NCI-H2029 (cell line): ENCODE data around the gene COL16A1.

ENCODE experiments used
- DNase-seq: peaks from one replicate; lab custom pipeline; 2025; lab: John Stamatoyannopoulos, UW

The COL16A1 gene

GRCh38 chr1:31663622-31664452, 40.0 kb downstream of the COL16A1 start:
- DNase-seq: no peak

GRCh38 chr1:31662463-31662862, 41.4 kb downstream of the COL16A1 start:
- no peak for DNase-seq

DNA sequence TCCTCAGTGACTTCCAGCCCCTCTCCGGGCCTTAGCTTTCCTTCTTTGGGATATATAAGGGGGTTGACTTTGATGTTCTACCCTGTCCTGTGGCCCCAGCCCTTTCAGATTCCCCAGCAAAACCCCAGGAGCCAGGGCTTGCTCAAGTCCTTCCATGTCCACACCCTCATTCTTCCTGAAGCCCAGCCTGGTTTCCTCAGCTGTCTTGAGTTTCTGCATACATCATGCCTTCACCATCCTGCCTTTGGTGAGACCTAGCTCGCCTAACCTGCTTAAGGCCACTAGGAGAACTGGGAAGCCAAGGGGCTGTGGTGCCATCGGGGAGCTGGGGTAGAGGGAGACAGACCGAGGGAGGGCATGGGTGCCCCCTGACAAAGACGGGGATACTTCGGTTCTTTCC, 42.0 kb downstream of the COL16A1 start:
- DNase-seq: no peak

GRCh38 chr1:31660871-31661455, 42.9 kb downstream of the COL16A1 start:
- no peak for DNase-seq

GRCh38 chr1:31659889-31660288, 43.9 kb downstream of the COL16A1 start:
- DNase-seq: no peak

DNA sequence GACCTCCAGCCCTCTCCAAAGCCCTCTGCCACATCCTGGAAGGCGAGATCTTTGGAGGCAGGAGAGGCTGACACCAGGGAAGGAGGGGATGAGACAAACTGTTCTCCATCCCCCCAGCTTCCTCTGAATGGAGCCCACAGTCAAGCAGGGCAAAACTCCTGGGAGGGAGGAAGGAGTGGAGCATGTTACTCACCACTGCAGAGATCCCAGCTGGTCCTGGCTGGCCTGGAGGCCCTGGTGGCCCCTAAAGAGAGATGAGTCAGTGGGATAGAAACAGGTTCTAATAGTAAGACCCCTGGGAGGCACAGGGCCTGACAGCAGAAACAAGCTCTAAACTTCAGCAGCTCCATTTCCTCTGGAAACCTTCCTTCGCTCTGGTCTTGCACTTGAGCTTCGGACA, 45.1 kb downstream of the COL16A1 start:
- no peak for DNase-seq

- no peak for DNase-seq
These were observed 45.8 kb downstream of the COL16A1 start for GRCh38 chr1:31657972-31658510.

DNA sequence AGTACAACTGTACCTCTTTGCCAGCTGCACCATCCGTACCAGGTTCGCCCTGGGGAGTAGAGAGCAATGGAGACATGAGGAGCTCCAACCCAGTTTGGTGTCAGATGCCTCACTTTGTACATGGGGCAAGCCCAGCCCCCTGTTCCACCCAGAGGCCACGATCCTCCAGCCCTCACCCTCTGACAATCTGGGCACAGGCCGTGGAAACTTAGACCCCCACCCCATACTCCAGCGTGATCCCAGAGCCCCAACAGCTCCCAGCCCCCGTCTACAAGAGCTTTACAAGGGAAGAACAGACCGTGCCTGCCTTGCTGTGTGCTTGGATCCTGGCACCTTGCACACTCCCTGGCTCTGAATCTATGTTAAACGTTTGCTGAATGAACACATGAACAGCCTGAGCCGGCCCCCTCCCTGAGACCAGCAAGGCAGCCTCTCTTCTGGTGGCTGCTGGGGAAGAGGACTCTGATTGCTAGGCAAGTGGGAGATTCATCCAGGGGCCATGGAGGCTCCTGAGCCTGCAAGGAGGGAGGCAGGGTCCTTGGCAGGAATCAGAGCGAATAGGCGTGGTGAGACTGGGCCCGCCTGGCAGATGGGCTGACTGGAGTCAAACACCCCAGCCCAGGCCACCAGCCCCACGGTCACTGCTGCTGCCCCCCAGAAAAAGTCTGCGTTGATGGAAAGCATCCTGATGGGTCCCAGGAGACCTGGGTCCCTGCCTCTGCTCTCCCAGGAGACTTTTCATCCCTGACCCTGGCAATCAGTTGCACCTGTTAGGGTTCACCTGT, 46.6 kb downstream of the COL16A1 start:
- DNase-seq: no peak

DNA sequence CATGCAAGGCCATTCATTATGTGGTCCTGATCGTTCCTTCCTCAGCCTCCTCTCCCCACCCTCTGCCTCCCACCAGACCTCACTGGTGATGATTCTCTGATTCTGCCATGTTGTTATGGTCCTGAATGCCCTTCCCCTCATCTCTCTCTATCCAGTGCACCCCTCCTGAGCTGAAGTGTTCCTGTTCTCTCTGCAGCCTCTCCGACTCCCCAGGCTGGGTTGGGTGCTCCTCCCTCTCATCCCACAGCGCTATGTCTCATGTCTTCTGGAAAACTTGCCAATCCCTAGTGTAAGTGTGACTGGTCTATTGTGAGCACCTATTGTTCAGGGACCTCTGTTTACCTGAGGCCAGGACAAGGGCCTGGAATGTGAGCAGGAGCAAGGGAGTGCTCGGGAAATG, 48.1 kb downstream of the COL16A1 start:
- no peak for DNase-seq

GRCh38 chr1:31655104-31655503, 48.7 kb downstream of the COL16A1 start:
- no peak for DNase-seq

DNA sequence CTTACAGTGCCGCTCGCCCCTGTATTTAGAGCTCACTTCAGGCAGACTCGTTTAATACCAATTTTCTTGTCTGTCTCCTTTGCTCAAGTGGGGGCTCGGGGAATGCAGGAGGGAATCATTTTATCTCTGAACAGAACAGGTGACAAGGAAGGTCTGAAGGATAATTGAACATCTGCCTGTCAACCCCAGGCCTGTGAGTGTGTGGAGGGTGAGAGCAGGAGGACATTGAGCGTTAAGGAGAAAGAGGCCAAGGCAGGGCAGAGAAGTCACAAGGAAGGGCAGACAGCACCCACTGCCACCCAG, 49.4 kb downstream of the COL16A1 start:
- no peak for DNase-seq

DNA sequence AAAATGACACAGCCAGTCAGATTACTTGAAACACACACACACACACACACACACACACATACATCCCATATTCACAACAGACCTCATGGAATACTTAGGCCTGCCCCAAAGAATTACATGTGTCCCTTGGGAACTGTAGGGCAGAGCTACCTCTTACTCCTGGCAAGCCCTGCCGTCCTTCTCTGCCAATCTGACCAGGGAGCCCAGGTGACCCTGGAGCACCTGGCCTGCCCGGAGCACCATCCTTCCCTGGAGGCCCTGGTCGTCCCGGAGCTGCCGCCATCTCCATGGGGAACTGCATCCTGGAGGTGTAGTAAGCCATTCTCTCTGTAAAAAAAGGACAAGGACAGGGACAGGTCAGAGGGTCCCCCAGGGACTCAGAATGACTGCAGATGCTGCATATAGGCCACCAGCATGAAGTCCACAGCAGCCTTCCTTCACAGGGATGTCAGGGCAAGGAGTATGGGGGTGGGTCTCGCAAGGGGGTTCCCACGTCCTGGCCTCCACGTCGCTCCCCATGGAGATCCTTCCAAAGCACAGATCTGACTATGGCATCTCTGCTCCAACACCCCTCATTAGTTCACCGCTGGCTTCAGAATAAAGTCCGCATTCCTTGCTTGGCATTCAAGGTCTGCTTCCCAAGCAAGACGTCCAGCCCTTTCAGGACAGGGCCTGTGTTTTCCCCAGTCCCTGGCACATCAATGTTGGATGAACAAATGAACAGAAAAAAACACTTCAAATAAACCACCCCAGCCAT, 49.9 kb downstream of the COL16A1 start:
- DNase-seq: no peak

DNA sequence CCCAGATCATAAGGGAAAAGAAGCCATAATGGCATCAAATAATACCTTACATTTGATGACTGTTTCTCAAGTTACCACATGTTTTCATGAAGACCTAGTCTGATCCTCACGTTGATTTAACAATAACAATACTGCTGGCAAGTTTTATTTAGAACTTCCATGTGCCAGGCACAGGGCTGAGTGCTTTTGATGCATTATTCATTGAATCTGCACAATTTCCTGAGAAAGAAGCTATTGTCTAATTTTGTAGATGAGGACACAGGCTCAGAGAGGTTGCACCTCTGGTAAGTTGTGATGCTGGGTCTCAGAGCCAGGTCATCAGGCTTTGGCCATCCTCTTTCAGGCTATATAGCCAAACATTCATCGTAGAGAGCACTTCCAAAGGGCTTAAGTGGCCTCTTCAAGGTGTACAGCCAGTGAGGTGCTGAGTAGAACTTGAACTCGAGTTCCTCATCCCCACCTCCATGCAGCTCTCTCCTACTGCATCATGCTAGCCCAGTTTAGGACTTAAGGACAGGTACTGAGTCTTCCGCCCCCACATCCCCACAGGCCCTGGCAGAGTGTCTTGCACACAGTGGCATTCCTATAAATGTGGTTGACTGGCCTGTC, 50.8 kb downstream of the COL16A1 start:
- DNase-seq: no peak

DNA sequence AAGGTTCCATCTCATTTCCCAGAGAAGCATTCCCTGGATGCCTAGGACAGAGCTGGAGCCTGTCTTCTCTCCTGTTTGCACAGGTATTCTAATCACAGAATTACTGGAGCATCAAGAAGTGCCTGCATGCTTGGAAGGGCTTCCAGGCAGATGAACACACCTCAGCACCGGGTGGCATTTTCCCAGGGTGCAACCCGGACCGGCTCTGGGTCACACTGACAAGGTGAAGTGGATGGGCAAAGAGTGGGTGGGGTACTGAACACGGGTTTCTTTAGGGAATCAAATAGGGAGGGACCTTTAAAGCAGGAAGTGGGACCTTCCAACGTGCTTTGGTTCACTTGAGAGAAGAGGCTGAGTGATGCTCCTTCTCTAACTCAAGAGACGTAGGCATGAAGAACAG, 52.1 kb downstream of the COL16A1 start:
- no peak for DNase-seq

- no peak for DNase-seq
These were observed 52.8 kb downstream of the COL16A1 start for GRCh38 chr1:31651089-31651420.

DNA sequence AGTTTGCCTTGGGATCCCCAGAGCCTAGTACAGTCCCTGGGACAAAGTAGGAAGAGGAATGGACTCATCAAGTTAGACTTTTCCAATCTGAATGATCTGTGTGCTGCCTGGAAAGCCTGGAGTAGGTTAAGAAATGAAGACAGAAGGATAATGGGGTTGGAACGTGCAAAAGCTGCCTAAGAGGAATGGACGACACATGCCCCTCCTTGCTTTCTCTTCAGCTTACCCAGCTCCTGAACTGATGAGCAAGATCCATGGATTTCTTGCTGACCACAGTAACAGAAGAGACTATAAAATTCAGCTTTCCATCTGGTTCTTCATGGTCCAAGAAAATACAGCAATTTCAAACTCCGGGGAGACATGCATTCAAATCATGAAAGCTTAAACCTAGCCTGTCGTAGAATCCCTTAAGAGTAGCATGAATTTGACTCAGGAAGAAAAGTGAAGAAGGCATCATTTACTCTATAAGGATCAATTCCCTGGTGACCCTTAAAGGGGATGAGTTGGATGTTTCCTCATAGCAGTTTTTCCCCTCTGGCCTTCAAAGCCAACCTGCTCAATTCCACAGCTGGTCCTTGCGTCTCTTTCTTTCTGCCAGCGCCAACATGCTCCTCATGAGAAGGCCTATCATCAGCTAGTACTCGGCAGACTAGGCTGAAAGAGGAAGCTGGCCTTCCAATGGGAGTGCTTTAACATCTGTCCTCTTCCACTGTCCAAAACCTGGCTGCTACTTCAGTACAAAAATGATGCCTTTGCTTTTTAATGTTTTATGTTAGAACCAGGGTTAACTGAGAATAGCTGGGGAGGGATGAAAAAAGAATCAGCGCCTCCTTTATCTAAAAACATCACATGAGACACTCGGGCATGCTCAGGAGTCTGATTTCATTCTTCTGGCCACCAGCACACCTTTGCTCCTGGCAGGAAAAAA, 53.4 kb downstream of the COL16A1 start:
- no peak for DNase-seq

DNA sequence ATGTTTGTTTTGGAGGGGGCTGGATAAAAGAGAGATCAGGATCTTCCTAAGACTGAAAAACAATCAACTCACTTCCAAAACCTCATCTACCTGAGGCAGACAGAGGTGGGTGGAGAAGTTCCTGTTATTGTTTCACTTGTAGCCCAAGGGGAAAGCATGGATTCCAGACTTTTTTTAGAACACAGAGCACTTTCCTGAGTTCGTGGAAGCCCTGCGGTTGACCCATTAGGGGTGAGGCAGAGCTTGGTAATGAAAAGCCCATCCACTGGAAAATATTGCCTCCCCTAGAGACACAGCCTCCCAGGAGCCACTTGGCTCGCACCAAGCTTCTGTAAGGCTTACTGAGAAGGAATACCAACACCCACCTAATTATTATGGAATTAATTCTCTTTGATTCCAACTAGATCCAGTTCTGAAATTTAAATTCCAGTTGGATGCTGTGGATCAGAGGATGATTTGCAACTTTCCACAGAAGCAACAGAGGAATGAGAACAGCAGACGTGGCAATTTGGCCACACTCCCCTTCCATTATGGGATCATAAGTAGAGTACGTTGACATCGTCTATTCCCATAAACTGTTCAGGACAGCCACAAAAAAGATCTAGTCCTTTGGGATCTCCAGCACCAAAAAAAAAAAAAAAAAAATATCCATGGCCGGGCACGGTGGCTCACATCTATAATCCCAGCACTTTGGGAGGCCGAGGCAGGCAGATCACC, 55.0 kb downstream of the COL16A1 start:
- DNase-seq: no peak

GRCh38 chr1:31648190-31648589, 55.6 kb downstream of the COL16A1 start:
- DNase-seq: no peak

GRCh38 chr1:31647106-31647505, 56.7 kb downstream of the COL16A1 start:
- no peak for DNase-seq
